ENCODE measurements around the gene SYDE1.

SYDE1 gene

DNA sequence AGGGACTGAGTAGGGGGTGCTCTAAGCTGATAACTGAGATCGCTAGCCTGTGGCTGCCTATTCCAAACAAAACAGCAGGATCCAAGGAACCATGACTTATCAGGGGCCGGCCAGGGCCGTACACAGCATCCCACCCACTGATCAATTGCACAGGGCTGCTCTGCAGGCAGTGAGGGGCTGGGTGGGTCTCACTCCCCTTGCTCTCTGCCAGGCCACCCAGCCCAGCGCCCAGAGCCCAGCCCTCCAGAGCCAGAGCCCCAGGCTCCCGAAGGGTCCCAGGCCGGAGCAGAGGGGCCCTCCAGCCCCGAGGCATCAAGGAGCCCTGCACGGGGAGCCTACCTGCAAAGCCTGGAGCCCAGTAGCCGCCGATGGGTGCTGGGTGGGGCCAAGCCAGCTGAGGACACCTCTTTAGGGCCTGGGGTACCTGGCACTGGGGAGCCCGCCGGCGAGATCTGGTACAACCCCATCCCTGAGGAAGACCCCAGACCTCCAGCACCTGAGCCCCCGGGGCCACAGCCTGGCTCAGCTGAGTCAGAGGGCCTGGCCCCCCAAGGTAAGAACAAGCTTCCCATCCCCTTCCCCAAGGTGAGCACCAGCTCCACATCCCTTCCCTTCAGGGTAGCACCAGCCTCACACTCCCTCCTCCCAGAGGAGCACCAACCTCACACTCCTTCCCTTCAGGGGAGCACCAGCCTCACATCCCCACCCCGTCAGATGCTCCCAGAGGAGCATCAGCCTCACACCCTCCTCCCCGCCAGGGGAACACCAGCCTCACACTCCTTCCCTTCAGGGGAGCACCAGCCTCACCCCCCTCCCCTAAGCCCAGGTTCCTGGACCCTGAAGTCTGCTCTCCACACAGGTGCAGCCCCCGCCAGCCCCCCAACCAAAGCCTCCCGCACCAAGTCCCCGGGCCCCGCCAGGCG is 1.9 kb downstream of the SYDE1 start:
- DNase-seq = no peak

DNA sequence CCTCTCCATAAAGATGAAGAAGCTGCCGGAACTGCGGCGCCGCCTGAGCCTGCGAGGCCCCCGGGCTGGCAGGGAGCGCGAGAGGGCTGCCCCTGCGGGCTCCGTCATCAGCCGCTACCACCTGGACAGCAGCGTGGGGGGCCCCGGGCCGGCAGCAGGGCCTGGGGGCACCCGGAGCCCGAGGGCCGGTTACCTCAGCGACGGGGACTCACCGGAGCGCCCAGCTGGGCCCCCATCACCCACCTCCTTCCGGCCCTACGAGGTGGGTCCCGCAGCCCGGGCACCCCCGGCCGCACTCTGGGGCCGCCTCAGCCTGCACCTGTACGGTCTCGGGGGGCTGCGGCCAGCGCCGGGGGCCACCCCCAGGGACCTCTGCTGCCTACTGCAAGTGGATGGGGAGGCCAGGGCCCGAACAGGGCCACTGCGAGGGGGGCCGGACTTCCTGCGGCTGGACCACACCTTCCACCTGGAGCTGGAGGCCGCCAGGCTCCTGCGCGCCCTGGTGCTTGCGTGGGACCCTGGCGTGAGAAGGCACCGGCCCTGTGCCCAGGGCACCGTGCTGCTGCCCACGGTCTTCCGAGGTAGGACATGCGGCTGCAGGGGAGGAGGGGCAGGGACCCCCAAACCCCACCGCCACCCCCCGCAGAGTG is 2.7 kb downstream of the SYDE1 start:
- no peak for DNase-seq

DNA sequence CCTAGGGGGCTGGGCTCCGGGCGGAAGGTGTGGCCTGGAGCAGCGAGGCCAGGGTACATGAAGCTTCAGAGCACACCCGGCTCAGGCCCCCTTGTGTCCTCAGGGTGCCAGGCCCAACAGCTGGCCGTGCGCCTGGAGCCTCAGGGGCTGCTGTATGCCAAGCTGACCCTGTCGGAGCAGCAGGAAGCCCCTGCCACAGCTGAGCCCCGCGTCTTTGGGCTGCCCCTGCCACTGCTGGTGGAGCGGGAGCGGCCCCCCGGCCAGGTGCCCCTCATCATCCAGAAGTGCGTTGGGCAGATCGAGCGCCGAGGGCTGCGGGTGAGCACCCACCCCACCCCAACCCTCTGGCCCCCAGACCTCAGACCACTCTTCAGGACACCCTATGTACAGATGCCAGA is 3.2 kb downstream of the SYDE1 start:
- no peak for DNase-seq

DNA sequence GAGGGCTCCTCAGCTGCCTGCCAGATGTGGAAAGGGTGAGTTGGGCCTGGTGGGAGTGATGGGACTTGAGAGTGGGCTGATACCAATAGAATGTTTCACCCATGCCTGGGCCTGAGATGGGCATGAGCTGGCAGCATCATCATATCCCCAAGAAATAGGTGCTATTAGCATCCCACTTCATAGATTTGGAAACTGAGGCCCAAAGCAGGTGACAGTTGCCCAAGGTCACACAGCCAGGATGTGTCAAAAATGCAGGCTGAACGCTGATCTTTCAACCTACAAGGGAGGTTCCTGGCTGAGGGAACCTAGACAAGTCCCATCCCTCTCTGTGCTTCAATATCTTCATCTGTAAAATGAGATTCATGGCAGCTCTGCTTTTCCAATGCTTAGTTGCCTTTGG is 4.6 kb downstream of the SYDE1 start:
- DNase-seq = no peak

DNA sequence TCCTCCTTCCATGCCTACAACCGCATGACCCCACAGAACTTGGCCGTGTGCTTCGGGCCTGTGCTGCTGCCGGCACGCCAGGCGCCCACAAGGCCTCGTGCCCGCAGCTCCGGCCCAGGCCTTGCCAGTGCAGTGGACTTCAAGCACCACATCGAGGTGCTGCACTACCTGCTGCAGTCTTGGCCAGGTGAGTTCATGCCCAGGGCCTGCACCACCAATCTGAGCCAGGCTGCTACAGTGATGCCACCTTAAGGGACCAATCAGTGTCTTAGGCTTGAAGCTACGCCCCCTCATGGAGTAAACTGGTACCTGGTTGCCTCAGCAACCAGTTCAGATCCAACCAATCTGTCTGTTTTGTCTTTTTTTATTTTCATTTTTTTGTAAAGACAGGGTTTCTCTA is 5.2 kb downstream of the SYDE1 start:
- no peak for DNase-seq

GRCh38 chr19:15113245-15114152 is 6.3 kb downstream of the SYDE1 start:
- DNase-seq = no peak

DNA sequence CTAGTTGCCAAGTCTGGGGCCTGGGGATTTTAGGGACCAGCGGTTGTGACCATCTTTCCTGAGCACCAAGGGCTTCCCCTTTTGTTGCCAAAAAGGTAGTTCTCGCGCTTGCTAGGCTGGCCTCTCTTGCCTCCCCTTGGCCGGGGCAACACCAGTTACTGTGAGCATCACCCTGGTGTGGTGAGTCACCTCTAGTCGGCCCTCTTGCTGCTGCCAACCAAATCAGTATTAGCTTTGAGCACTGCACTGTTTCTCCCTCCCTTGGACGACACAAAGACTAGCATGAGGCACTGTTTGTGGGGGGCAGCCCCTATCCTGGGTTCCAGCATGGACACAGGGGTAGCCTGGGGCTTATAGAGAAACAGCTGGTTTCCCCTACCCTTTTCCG is 6.9 kb downstream of the SYDE1 start:
- no peak for DNase-seq

GRCh38 chr19:15115080-15115479 is 7.9 kb downstream of the SYDE1 start:
- DNase-seq = no peak

DNA sequence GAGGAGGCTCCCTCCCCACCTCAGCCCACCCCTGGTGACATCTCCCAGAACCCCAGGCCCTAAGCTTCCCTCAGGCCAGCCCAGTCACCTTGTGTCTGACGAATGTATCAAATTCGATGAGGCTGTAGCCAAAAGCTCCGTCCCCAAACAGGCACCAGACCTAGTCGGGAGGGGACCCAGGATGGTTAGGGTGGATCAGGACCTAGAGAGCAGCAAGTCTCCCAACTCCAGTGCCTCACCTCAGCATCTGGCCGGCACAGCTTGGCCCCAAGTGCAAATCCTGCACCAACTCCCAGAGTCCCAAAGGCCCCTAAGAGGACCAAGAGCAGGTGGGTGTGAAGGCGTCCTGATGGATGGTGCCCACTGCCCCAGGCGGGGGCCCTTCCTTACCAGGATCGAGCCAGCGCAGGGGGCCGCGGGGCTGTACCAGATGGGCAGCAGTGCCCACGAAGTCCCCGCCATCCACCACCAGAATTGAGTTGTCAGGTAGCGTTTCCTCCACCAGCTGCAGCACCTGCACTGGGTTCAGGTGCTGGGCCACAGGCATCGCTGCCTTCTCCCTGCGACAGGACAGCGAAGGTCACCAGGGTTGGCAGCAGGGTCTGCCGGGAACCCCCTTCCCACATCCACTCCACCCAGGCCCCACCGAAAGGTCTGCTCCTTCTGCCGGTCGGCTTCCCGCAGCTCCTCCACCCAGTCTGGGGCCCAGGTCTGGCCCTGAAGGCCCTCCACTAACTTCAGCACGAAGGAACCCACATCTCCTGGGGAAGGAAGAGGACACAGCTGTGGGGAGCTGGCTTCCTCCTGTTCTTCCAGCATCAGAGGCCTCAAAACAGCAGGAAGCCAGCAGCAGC is 8.8 kb downstream of the SYDE1 start:
- no peak for DNase-seq

- no peak for DNase-seq
Observed at GRCh38 chr19:15116856-15117255, 9.7 kb downstream of the SYDE1 start.

GRCh38 chr19:15118248-15118647 is 11.0 kb downstream of the SYDE1 start:
- no peak for DNase-seq

GRCh38 chr19:15118789-15119494 is 11.7 kb downstream of the SYDE1 start:
- DNase-seq = no peak

- DNase-seq = no peak
Observed at GRCh38 chr19:15120135-15121026, 13.2 kb downstream of the SYDE1 start.

- DNase-seq = no peak
Observed at GRCh38 chr19:15122331-15123030, 15.3 kb downstream of the SYDE1 start.

- no peak for DNase-seq
Observed at GRCh38 chr19:15123031-15123890, 16.1 kb downstream of the SYDE1 start.

DNA sequence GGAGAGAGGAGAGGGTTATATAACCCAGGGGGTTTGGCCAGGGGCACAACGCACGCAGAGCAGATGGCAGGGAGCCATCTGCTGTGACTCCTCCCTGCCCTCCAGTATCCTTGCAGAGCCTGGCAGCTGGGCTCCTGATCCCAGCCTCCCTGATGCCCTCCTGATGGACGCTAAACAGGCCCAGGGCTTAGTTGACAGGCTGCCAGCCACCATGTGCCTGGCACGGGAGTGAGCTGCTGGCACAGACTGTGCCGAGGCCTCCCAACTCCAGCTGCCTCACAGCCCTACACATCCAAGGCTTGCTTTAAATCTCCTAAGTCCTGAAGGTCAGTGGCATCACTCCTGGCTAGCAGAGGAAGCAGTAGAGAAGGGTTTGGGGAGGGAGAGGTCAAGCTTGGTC is 16.7 kb downstream of the SYDE1 start:
- DNase-seq = no peak

GRCh38 chr19:15124572-15125231 is 17.5 kb downstream of the SYDE1 start:
- DNase-seq = no peak
